WTC11 (cell line): ENCODE measurements around the gene RHBDD2. TPM values are rescaled to one million over a fixed set of nuclear protein-coding genes. Genes with fewer than 3 reads are reported as not detected.

ENCODE experiments used
- ATAC-seq: fragments of 200-7000 bp; cut with Tn5 transposase; 2 replicates; pipeline ENCODE4 v1.10.0; 2021; ENCODE audit warnings: mild to moderate bottlenecking, moderate library complexity
- CTCF ChIA-PET: fragments of 300-600 bp; sonication (Branson Sonifier 250); formaldehyde crosslinking; loops from one replicate; lab custom pipeline; 2021; ENCODE audit warnings: antibody characterized with exemption; lab: Charles Lee
- POLR2A ChIA-PET: fragments of 350-600 bp; sonication (Branson Sonifier 250); formaldehyde crosslinking; loops from one replicate; lab custom pipeline; 2021; ENCODE audit warnings: antibody characterized with exemption; lab: Charles Lee
- DNase-seq: peaks from one replicate; pipeline ENCODE4 v3.0.0; 2021; ENCODE audit warnings: low spot score
- H3K27ac Mint-ChIP-seq: 2 replicates; pipeline ENCODE4 v1.8.0; 2021; ENCODE audit warnings: mixed read lengths
- H3K27me3 Mint-ChIP-seq: 2 replicates; pipeline ENCODE4 v1.8.0; 2021; ENCODE audit warnings: low read depth, mild to moderate bottlenecking, moderate library complexity, mixed read lengths
- H3K36me3 Mint-ChIP-seq: 2 replicates; pipeline ENCODE4 v1.8.0; 2021; ENCODE audit warnings: mixed read lengths
- H3K4me1 Mint-ChIP-seq: 2 replicates; pipeline ENCODE4 v1.8.0; 2022; ENCODE audit warnings: mixed read lengths
- H3K4me3 Mint-ChIP-seq: 2 replicates; pipeline ENCODE4 v1.8.0; 2021; ENCODE audit warnings: mild to moderate bottlenecking, moderate library complexity, mixed read lengths
- H3K9me3 Mint-ChIP-seq: 2 replicates; pipeline ENCODE4 v1.8.0; 2021; ENCODE audit warnings: mixed read lengths
- CDX4 ChIP-seq: fragments of 250-450 bp; sonication (Bioruptor Pico); IDR thresholded peaks from 2 replicates; pipeline ENCODE4 v1.9.0; 2021; ENCODE audit warnings: moderate library complexity, mild to moderate bottlenecking, inconsistent platforms, borderline replicate concordance
- FOXJ3 ChIP-seq: sonication (generic); formaldehyde crosslinking; IDR thresholded peaks from 2 replicates; pipeline ENCODE4 v1.9.0; 2021; ENCODE audit warnings: missing genetic modification reagents, mild to moderate bottlenecking, borderline replicate concordance
- FOXP4 ChIP-seq: sonication (generic); formaldehyde crosslinking; IDR thresholded peaks from 2 replicates; pipeline ENCODE4 v1.8.0; 2022; ENCODE audit warnings: mild to moderate bottlenecking, missing genetic modification reagents
- JUN ChIP-seq: sonication (generic); formaldehyde crosslinking; IDR thresholded peaks from 2 replicates; pipeline ENCODE4 v1.8.0; 2023; ENCODE audit warnings: mild to moderate bottlenecking, missing genetic modification reagents
- PRRX2 ChIP-seq: fragments of 250-450 bp; sonication (Bioruptor Pico); IDR thresholded peaks from 2 replicates; pipeline ENCODE4 v1.8.0; 2021; ENCODE audit warnings: mild to moderate bottlenecking
- RELA ChIP-seq: sonication (generic); formaldehyde crosslinking; IDR thresholded peaks from 2 replicates; pipeline ENCODE4 v1.8.1; 2022; ENCODE audit warnings: missing genetic modification reagents, mild to moderate bottlenecking, borderline replicate concordance
- SMAD4 ChIP-seq: sonication (generic); formaldehyde crosslinking; IDR thresholded peaks from 2 replicates; pipeline ENCODE4 v1.8.0; 2022; ENCODE audit warnings: mild to moderate bottlenecking, missing genetic modification reagents
- SP1 ChIP-seq: sonication (generic); formaldehyde crosslinking; conservative IDR thresholded peaks from 2 replicates; pipeline ENCODE4 v1.8.1; 2022; ENCODE audit warnings: missing genetic modification reagents
- ZBTB43 ChIP-seq: sonication (generic); formaldehyde crosslinking; IDR thresholded peaks from 2 replicates; pipeline ENCODE4 v1.8.1; 2023; ENCODE audit warnings: mild to moderate bottlenecking, missing genetic modification reagents
- ZNF121 ChIP-seq: sonication (generic); formaldehyde crosslinking; IDR thresholded peaks from 2 replicates; pipeline ENCODE4 v1.8.0; 2023; ENCODE audit warnings: missing genetic modification reagents
- ZNF281 ChIP-seq: sonication (generic); formaldehyde crosslinking; IDR thresholded peaks from 2 replicates; pipeline ENCODE4 v1.8.0; 2023; ENCODE audit warnings: mild to moderate bottlenecking, missing genetic modification reagents
- ZNF423 ChIP-seq: fragments of 250-450 bp; sonication (Bioruptor Pico); IDR thresholded peaks from 2 replicates; pipeline ENCODE4 v2.1.2; 2022; ENCODE audit warnings: mild to moderate bottlenecking, moderate library complexity
- total RNA-seq: library from RNA; stranded (reverse); gene quantifications from 3 replicates; pipeline ENCODE4 v1.2.3, GENCODE V29; 2021
- TF ChIP-seq, protein P1 (sequence below): fragments of 200-600 bp; IDR thresholded peaks from 2 replicates; pipeline ENCODE4 v1.8.0; 2022; ENCODE audit warnings: antibody characterized with exemption
- TF ChIP-seq, protein P2 (sequence below): fragments of 250-450 bp; sonication (Bioruptor Pico); IDR thresholded peaks from 2 replicates; pipeline ENCODE4 v1.9.0; 2021; ENCODE audit warnings: mild to moderate bottlenecking
- TF ChIP-seq, protein P3 (sequence below): fragments of 250-450 bp; sonication (Bioruptor Pico); conservative IDR thresholded peaks from 2 replicates; pipeline ENCODE4 v1.9.0; 2021; ENCODE audit warnings: mild to moderate bottlenecking
- TF ChIP-seq, protein P4 (sequence below): sonication (generic); formaldehyde crosslinking; IDR thresholded peaks from 2 replicates; pipeline ENCODE4 v1.8.1; 2023; ENCODE audit warnings: mild to moderate bottlenecking, missing genetic modification reagents

The RHBDD2 gene
- total RNA-seq, 1 experiment from 2014 or later = 34.3 TPM

DNA sequence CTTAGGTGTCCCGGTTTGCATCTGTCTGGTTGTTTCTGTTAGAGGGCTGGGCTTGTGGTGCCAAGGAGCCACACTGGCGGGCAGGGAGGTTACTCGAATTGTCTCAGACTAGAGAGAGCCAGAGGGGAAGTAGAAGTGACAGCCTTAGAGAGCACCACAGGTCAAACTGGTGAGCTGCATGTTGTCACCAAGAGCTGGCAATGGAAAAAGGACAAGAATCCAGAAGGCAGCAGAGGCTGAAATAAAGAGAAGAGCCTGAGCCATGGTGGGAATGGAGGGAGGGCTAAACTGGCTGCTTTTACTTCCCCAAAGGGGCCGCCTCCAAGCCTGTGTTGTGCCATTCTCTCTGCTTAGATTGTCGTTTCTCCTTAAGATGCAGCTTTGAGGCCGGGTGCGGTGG is 31.1 kb upstream of the RHBDD2 start (continued):
- TF ChIP-seq JUN (CRISPR knock-in tag) (no peak), PRRX2 (CRISPR knock-in tag) (no peak), ZNF281 (CRISPR knock-in tag) (no peak), ZBTB43 (no peak), CDX4 (no peak), SP1 (no peak), ZNF121 (no peak), ZNF423 (no peak)
- TF ChIP-seq, protein P1, sequence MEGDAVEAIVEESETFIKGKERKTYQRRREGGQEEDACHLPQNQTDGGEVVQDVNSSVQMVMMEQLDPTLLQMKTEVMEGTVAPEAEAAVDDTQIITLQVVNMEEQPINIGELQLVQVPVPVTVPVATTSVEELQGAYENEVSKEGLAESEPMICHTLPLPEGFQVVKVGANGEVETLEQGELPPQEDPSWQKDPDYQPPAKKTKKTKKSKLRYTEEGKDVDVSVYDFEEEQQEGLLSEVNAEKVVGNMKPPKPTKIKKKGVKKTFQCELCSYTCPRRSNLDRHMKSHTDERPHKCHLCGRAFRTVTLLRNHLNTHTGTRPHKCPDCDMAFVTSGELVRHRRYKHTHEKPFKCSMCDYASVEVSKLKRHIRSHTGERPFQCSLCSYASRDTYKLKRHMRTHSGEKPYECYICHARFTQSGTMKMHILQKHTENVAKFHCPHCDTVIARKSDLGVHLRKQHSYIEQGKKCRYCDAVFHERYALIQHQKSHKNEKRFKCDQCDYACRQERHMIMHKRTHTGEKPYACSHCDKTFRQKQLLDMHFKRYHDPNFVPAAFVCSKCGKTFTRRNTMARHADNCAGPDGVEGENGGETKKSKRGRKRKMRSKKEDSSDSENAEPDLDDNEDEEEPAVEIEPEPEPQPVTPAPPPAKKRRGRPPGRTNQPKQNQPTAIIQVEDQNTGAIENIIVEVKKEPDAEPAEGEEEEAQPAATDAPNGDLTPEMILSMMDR = no peak
- TF ChIP-seq, protein P2, sequence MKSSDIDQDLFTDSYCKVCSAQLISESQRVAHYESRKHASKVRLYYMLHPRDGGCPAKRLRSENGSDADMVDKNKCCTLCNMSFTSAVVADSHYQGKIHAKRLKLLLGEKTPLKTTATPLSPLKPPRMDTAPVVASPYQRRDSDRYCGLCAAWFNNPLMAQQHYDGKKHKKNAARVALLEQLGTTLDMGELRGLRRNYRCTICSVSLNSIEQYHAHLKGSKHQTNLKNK (CRISPR knock-in tag) = no peak
- TF ChIP-seq, all 79 proteins: peak for 0

- peaks cover 5% of the 10 kb centered on the region for H3K9me3 Mint-ChIP-seq
- ATAC-seq (no peak), DNase-seq (no peak)
- H3K4me3 Mint-ChIP-seq = no peak overlapping the region
- H3K27me3 Mint-ChIP-seq = no peaks in the 10 kb centered on the region; the same call in 1 of the 2 replicates
- TF ChIP-seq, protein P3, sequence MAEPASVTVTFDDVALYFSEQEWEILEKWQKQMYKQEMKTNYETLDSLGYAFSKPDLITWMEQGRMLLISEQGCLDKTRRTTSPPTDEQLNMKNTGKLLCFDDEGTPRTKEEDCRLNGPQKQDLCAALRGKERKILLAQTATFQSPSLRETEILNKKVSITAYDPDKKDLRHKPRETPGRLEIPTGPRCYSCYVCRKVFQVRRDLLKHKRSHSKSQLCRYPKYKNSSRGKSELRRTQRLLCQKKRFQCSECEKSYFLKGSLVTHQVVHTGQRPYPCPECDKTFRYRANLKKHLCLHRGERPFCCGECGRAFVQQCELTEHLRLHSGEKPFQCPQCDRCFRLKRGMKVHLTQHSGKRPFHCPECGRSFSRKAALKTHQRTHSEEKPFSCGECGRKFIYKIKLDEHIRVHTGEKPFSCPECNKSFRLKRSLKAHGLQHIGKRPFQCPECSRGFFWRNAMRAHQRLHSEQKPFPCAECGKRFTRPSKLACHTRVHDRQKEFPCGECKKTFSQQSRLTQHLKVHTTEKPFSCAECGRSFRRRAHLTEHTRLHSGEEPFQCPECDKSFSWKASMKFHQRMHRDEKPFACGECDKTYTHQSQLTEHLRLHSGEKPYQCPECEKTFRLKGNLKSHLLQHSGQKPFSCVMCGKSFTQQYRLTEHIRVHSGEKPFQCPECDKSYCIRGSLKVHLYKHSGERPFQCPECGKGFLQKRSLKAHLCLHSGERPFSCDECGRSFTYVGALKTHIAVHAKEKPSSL = no peak
- TF ChIP-seq SMAD4 (CRISPR knock-in tag) (no peak), FOXJ3 (CRISPR knock-in tag) (no peak), FOXP4 (CRISPR knock-in tag) (no peak), RELA (CRISPR knock-in tag) (no peak)
- TF ChIP-seq, protein P4, sequence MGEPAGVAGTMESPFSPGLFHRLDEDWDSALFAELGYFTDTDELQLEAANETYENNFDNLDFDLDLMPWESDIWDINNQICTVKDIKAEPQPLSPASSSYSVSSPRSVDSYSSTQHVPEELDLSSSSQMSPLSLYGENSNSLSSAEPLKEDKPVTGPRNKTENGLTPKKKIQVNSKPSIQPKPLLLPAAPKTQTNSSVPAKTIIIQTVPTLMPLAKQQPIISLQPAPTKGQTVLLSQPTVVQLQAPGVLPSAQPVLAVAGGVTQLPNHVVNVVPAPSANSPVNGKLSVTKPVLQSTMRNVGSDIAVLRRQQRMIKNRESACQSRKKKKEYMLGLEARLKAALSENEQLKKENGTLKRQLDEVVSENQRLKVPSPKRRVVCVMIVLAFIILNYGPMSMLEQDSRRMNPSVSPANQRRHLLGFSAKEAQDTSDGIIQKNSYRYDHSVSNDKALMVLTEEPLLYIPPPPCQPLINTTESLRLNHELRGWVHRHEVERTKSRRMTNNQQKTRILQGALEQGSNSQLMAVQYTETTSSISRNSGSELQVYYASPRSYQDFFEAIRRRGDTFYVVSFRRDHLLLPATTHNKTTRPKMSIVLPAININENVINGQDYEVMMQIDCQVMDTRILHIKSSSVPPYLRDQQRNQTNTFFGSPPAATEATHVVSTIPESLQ (CRISPR knock-in tag) = no peak
- H3K36me3 Mint-ChIP-seq = no peaks in the 10 kb centered on the region
- ChIA-PET CTCF (no interaction called here), POLR2A (no interaction called here)
- H3K4me1 Mint-ChIP-seq = no peaks in the 10 kb centered on the region
- no peak overlapping the region for H3K27ac Mint-ChIP-seq
Measured at GRCh38 chr7:75849573-75849972, 29.3 kb upstream of the RHBDD2 start.
